ENCODE measurements around the gene F11. TPM values are rescaled to one million over a fixed set of nuclear protein-coding genes. Genes with fewer than 3 reads are reported as not detected.
"Not testable (repeated sequence)": the region's sequence is repeated elsewhere in the genome, so short reads cannot be mapped to it uniquely, and the experiment has no call there.

The F11 gene
- polyA plus RNA-seq, 1 experiment, result not detected

DNA sequence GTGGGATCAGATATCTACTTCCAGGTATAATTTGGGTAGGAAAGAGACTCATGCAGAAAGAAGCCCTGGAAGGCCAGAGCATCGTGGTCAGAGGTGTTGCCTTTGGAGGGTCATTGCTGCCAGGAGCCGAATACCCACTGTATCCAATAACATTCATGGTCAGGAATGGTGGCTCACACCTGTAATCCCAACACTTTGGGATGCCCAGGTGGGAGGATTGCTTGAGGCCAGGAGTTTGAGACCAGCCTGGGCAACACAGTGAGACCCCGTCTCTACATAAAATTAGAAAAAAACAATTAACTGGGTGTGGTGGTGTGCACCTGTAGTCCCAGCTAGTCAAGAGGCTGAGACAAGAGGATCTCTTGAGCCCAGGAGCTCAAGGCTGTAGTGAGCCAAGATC is 10.9 kb upstream of the F11 start:
- POLR2A ChIA-PET, result no interaction called here

DNA sequence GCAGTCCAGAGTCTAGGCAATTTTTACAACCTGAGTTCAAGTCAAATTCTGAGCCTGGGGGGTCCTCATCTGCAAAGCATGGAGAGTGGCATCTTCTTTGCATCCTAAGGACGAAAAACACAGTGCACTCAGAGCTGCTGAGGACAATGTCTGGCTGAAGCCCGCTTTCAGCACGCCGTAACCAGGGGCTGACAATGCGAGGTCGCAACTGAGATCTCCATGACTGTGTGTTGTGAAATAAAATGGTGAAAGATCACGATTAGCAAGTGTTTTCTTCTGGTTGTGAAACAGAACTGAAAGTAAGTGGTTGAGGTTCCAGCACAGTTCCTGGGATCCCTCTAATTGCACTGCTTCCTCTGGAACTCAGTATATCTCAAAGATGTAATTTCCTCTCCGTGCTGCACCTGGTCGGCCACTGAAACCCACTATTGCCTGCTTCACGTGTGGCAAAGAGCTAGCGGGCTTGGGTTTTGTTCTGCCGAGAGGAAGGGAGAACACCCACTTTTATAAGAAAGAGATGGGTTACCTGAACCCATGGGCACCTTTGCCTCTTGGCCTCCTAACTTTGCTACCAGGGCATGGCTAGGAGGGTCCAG is 7.7 kb upstream of the F11 start:
- ChIA-PET POLR2A (no interaction called here), CTCF (no interaction called here)
- Histone ChIP-seq H3K4me3 (ENCODE audit: low read depth, low read length) (no peak overlapping the region), H3K27me3 (ENCODE audit: control insufficient read depth, insufficient read depth, low read length) (no peaks in the 10 kb centered on the region), H3K36me3 (ENCODE audit: control insufficient read depth, insufficient read depth, low read length) (no peaks in the 10 kb centered on the region)
- no peak for DNase-seq (ENCODE audit: low read depth)
- TF ChIP-seq, protein P1, sequence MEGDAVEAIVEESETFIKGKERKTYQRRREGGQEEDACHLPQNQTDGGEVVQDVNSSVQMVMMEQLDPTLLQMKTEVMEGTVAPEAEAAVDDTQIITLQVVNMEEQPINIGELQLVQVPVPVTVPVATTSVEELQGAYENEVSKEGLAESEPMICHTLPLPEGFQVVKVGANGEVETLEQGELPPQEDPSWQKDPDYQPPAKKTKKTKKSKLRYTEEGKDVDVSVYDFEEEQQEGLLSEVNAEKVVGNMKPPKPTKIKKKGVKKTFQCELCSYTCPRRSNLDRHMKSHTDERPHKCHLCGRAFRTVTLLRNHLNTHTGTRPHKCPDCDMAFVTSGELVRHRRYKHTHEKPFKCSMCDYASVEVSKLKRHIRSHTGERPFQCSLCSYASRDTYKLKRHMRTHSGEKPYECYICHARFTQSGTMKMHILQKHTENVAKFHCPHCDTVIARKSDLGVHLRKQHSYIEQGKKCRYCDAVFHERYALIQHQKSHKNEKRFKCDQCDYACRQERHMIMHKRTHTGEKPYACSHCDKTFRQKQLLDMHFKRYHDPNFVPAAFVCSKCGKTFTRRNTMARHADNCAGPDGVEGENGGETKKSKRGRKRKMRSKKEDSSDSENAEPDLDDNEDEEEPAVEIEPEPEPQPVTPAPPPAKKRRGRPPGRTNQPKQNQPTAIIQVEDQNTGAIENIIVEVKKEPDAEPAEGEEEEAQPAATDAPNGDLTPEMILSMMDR (IDR thresholded peaks at IDR 0.05; ENCODE audit: insufficient read depth, low read depth, low read length), result no peak

More for the DNA sequence above, 10.9 kb upstream of the F11 start:
- Histone ChIP-seq H3K4me3 (ENCODE audit: low read depth, low read length) (no peak overlapping the region), H3K36me3 (ENCODE audit: control insufficient read depth, insufficient read depth, low read length) (no peaks in the 10 kb centered on the region), H3K27me3 (ENCODE audit: control insufficient read depth, insufficient read depth, low read length) (no peaks in the 10 kb centered on the region)
- TF ChIP-seq, protein P1 (IDR thresholded peaks at IDR 0.05; ENCODE audit: insufficient read depth, low read depth, low read length), result no peak
- CTCF ChIA-PET, result no interaction called here
- DNase-seq (ENCODE audit: low read depth), result no peak

DNA sequence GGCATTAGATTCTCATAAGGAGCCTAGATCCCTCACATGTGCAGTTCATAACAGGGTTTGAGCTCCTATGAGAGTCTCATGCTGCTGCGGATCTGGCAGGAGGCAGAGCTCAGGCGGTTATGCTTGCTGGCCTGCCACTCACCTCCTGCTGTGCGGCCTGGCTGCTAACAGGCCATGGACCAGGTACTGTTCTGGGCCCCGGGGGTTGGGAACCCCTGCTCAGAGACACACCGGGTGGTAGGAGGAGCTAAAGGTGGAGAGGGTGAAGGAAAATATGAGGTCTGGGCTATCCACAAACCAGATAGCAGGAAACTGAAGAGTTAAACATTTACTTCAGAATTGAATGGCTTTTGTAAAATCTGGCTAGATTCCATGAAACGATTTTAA is 5.9 kb upstream of the F11 start:
- Histone ChIP-seq H3K27me3 (ENCODE audit: control insufficient read depth, insufficient read depth, low read length) (no peaks in the 10 kb centered on the region), H3K4me3 (ENCODE audit: low read depth, low read length) (no peak overlapping the region), H3K36me3 (ENCODE audit: control insufficient read depth, insufficient read depth, low read length) (no peaks in the 10 kb centered on the region)
- CTCF ChIA-PET, result no interaction called here
- TF ChIP-seq, protein P1 (IDR thresholded peaks at IDR 0.05; ENCODE audit: insufficient read depth, low read depth, low read length), result no peak
- no peak for DNase-seq (ENCODE audit: low read depth)
- POLR2A ChIA-PET, result no interaction called here

DNA sequence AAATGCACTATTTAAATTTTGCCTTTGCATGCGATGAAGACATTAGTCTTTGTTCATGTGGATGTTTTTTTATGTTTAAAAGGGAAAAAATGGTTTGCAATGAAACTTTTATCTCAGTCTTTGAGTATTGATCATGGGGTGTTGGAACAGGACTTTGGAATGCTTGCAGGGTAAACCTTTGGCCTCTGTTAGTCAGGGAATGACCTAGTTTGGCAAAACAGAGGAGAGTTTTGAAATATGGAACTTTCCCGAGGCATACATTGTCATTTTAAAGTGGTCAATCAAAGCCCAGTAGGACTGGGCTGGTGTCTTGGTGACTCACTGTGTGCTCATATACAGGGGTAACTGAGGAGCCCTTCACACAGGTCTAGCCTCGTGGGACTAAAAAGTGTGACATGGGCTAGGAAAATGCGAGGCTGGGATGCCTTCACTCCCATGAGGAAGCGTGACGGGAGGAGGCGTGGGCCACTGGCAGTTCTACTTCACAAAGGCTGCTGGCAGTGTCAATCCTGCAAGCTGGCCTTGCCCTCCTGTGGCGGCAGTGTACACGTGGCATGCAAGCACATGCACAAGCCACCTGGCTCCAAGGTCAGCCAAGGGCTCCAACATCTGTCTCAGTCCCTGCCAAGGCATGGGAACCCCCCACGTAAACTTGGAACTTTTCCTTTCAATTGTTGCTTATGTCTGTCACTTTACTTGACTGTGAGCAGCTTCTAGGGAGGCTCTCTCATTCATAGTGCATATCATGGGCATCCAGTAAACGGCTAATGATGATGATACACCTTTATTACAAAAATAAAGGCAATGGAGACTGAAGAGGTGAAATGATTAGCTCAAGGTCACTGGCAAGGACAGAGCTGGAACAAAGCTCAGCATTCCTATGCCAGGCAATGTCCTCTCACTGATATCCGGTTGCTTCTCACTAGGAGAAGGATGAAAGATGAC is 5.2 kb upstream of the F11 start:
- ChIA-PET POLR2A (no interaction called here), CTCF (no interaction called here)
- H3K36me3 ChIP-seq (ENCODE audit: control insufficient read depth, insufficient read depth, low read length), result no peaks in the 10 kb centered on the region
- no peak for DNase-seq (ENCODE audit: low read depth)
- TF ChIP-seq, protein P1 (IDR thresholded peaks at IDR 0.05; ENCODE audit: insufficient read depth, low read depth, low read length), result no peak
- no peaks in the 10 kb centered on the region for H3K27me3 ChIP-seq (ENCODE audit: control insufficient read depth, insufficient read depth, low read length)
- no peak overlapping the region for H3K4me3 ChIP-seq (ENCODE audit: low read depth, low read length)

DNA sequence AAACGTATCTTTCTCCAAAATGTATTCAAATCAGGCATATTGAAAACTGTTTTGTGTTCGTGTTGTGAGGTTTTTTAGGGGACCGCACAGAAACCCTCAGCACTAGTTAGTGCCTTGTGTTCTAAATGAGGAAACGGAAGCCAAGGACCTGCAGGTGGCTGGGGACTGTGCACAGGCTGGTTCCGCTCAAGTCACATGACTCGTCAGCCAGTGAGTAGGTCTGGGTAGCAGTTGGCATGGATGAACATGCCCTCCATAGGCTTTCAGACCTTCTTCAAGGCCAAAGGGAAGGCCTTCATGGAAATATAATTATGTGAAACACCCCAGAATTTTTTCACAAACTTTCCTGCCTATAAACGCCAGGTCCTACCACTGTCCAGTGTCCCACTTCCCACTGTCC is 1.3 kb upstream of the F11 start:
- Histone ChIP-seq H3K27me3 (ENCODE audit: control insufficient read depth, insufficient read depth, low read length) (no peaks in the 10 kb centered on the region), H3K36me3 (ENCODE audit: control insufficient read depth, insufficient read depth, low read length) (no peaks in the 10 kb centered on the region), H3K4me3 (ENCODE audit: low read depth, low read length) (no peak overlapping the region)
- no peak for DNase-seq (ENCODE audit: low read depth)
- TF ChIP-seq, protein P1 (IDR thresholded peaks at IDR 0.05; ENCODE audit: insufficient read depth, low read depth, low read length), result no peak
- ChIA-PET POLR2A (no interaction called here), CTCF (interaction anchor here (0.8 kb wide), 1 partner anchor 25 kb away, joined by 4 read pairs; no protein-coding TSS in a partner anchor)

DNA sequence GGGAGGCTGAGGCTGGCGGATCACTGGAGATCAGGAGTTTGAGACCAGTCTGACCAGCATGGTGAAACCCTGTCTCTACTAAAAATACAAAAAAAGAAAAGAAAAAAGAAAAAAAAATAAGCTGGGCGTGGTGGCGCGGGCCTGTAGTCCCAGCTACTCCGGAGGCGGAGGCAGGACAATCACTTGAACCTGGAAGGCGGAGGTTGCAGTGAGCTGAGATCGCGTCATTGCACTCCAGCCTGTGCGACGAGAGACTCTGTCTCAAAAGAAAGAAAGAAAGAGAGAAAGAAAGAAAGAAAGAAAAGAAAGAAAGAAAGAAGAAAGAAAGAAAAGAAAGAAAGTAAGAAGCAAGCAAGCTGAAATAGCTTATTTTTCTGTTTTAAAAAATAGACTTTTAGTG is 739 bp upstream of the F11 start:
- H3K36me3 ChIP-seq (ENCODE audit: control insufficient read depth, insufficient read depth, low read length); POLR2A ChIA-PET; H3K27me3 ChIP-seq (ENCODE audit: control insufficient read depth, insufficient read depth, low read length); DNase-seq (ENCODE audit: low read depth); H3K4me3 ChIP-seq (ENCODE audit: low read depth, low read length): not testable (repeated sequence)
- CTCF ChIA-PET, result interaction anchor here (0.8 kb wide), 1 partner anchor 24 kb away, joined by 4 read pairs; no protein-coding TSS in a partner anchor
